Lung (tissue), 12 donors: ENCODE measurements around the gene DGCR2. TPM values are rescaled to one million over a fixed set of nuclear protein-coding genes. Genes with fewer than 3 reads are reported as not detected.

ENCODE experiments used
- ATAC-seq: fragments of 200-7000 bp; cut with Tn5 transposase; one replicate; pipeline ENCODE4 v1.9.1; 2020; ENCODE audit warnings: moderate number of reproducible peaks; ENCODE audit not compliant: insufficient read depth, low FRiP score
- DNase-seq, 3 donors: peaks; one replicate each; pipeline ENCODE4 v3.0.0-alpha.2; 2013 to 2017
- H3K27ac ChIP-seq, 2 donors: one replicate each; pipeline ENCODE4 v1.5.1; 2013; ENCODE audit warnings: mild to moderate bottlenecking in 2 of 2, moderate library complexity in 2 of 2, control low read depth in 1 of 2, inconsistent platforms in 1 of 2, low read depth in 1 of 2, low read length in 1 of 2
- H3K27me3 ChIP-seq, 3 donors: one replicate each; pipeline ENCODE4 v1.5.1; 2013; ENCODE audit warnings: low read length in 2 of 3; ENCODE audit not compliant: control insufficient read depth in 3 of 3, insufficient read depth in 3 of 3
- H3K36me3 ChIP-seq, 4 donors: one replicate each; pipeline ENCODE4 v1.5.1; 2013; ENCODE audit warnings: low read length in 4 of 4, mild to moderate bottlenecking in 1 of 4, moderate library complexity in 1 of 4; ENCODE audit not compliant: control insufficient read depth in 4 of 4, insufficient read depth in 4 of 4
- H3K4me1 ChIP-seq, 5 donors: one replicate each; pipeline ENCODE4 v1.5.1; 2013; ENCODE audit warnings: low read length in 5 of 5, mild to moderate bottlenecking in 2 of 5, moderate library complexity in 1 of 5; ENCODE audit not compliant: control insufficient read depth in 5 of 5, insufficient read depth in 5 of 5
- H3K4me3 ChIP-seq: one replicate; pipeline ENCODE4 v1.5.1; 2013; ENCODE audit warnings: mild to moderate bottlenecking, control low read depth, moderate library complexity
- H3K9ac ChIP-seq, 2 donors: one replicate each; pipeline ENCODE4 v1.5.1; 2013; ENCODE audit warnings: low read length in 2 of 2, control low read depth in 1 of 2; ENCODE audit not compliant: insufficient read depth in 1 of 2
- H3K9me3 ChIP-seq, 4 donors: one replicate each; pipeline ENCODE4 v1.5.1; 2013; ENCODE audit warnings: low read length in 3 of 4, mild to moderate bottlenecking in 1 of 4, moderate library complexity in 1 of 4; ENCODE audit not compliant: control insufficient read depth in 4 of 4, insufficient read depth in 3 of 4
- WGBS, 2 donors: extraction: QIAGEN DNeasy Blood & Tissue Kit; methylation state at CpG; one replicate each; pipeline ENCODE4 v1.1.7; 2013; 5-methylcytosine and 5-hydroxymethylcytosine counted together
- polyA plus RNA-seq, 2 donors: library from polyadenylated mRNA; stranded (reverse); fragments of 200-250 nt; gene quantifications; one replicate each; pipeline ENCODE4 v1.2.1, GENCODE V29; 2013
- total RNA-seq, 2 donors: library from RNA; depleted of rRNA in 1 of 2; stranded (reverse); fragments of >200 nt in 1 of 2; gene quantifications; one replicate each; pipeline ENCODE4 v1.2.1, GENCODE V29; 2014 to 2021
- TF ChIP-seq, protein P1 (sequence below): IDR thresholded peaks from 2 replicates; pipeline ENCODE4 v1.5.1; 2012; ENCODE audit warnings: mild to moderate bottlenecking; ENCODE audit errors: control extremely low read depth, extremely low read depth
- donor health status: control.
- donor health status: control.
- donor health status: Bipolar disorder and iron deficiency.
- donor health status: healthy.
- donor health status: DM: yes; HTN: yes; CAD: no.

DGCR2 gene
- total and polyA plus RNA-seq, 4 donors, result 40.4 to 77.4 (median 50.5) TPM

DNA sequence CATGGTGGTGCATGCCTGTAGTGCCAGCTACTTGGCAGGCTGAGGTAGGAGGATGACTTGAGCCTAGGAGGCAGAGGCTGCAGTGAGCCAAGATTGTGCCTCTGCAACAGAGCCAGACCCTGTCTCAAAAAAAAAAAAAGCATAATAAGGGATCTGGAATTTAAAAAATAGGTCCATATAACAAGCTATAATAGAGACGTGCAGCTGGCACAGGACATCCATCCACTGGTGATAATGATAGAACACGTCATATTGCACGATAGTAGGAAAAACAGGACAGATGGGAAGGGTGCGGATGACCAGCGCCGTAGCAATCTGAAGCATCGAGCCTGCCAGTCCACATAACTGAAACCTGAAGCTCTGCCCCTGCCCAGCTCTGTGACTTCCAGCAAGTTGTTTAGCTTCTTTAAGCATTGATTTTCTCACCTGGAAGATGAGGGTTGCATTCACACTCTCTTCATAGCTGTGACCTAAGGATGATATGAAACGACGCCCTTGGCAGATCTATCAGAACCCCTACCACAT lies 125.8 kb downstream of the DGCR2 start:
- H3K27me3 ChIP-seq, result peaks cover 0 to 9% (median 0%) of the 10 kb centered on the region in 3 donors

DNA sequence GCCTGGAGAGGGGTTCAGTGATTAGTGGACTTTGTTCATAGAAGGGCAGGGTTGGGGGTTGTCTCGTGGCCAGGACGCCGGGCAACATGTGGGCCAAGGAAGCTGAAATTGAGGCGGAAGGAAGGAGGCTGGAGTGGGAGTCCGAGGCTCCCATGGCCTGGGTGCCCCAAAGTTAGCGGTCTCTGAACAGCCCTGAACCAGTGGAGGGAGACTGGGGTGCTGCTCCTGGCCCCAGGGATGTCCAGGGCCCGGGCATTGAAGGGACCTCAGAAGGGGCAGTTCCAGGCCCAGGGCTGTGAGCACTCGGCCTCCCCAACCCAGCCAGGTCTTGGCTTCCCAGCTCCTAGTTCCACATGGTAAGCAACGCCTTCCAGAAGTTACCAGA lies 126.9 kb downstream of the DGCR2 start:
- whole genome bisulfite sequencing, 2 donors, result 88 to 94% methylated on average over 9 of the region's 9 CpGs
- Histone ChIP-seq H3K27me3 (peaks cover 0 to 9% (median 0%) of the 10 kb centered on the region in 3 donors), H3K4me1 (no peaks in the 10 kb centered on the region), H3K9ac (no peak overlapping the region), H3K9me3 (no peaks in the 10 kb centered on the region), H3K4me3 (no peak overlapping the region), H3K36me3 (no peaks in the 10 kb centered on the region), H3K27ac (no peak overlapping the region)
- ATAC-seq (no peak), DNase-seq (no peak)
- TF ChIP-seq, protein P1, sequence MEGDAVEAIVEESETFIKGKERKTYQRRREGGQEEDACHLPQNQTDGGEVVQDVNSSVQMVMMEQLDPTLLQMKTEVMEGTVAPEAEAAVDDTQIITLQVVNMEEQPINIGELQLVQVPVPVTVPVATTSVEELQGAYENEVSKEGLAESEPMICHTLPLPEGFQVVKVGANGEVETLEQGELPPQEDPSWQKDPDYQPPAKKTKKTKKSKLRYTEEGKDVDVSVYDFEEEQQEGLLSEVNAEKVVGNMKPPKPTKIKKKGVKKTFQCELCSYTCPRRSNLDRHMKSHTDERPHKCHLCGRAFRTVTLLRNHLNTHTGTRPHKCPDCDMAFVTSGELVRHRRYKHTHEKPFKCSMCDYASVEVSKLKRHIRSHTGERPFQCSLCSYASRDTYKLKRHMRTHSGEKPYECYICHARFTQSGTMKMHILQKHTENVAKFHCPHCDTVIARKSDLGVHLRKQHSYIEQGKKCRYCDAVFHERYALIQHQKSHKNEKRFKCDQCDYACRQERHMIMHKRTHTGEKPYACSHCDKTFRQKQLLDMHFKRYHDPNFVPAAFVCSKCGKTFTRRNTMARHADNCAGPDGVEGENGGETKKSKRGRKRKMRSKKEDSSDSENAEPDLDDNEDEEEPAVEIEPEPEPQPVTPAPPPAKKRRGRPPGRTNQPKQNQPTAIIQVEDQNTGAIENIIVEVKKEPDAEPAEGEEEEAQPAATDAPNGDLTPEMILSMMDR, result no peak

More for the DNA sequence above, 125.8 kb downstream of the DGCR2 start:
- no peak for DNase-seq
- Histone ChIP-seq H3K36me3 (no peaks in the 10 kb centered on the region), H3K4me1 (no peaks in the 10 kb centered on the region), H3K9me3 (no peaks in the 10 kb centered on the region), H3K27ac (no peak overlapping the region), H3K9ac (no peak overlapping the region), H3K4me3 (no peak overlapping the region)
- 83 to 88% methylated on average over 9 of the region's 9 CpGs for WGBS, 2 donors
- TF ChIP-seq, protein P1, result no peak
- no peak for ATAC-seq

DNA sequence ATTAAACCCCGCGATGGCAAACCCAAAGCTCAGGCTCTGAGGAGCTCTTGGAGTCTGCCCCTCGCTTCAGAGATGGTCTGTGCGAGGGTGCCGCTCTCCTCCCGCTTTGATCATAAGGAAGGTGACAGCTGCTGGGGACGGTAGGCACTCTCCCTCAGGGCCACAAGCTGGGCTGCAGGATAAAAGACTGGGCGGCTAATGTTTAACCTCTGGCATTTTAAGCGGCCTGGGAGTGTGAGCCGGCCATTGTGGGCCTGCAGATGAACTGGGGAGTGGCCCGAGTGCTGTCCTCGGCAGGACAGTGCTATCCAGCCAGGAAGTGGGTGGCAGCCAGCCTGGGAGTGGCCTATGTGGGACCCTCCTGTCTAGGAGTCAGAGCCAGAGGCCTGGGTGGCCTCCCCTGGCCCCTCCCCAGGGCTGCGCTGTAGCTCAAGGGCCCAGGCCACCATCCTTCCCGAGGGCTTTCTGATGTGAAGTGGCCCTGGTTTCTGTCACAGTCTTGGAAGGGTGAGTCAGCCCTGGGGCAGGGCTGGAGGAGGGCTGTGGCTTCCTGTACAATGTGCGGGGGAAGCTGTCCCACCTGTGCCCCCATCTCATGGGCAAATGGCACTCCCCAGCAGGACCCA lies 127.4 kb downstream of the DGCR2 start:
- TF ChIP-seq, protein P1, result no peak
- H3K4me3 ChIP-seq, result no peak overlapping the region
- peaks cover 0 to 9% (median 0%) of the 10 kb centered on the region in 3 donors for H3K27me3 ChIP-seq
- H3K9me3 ChIP-seq, result no peaks in the 10 kb centered on the region
- no peaks in the 10 kb centered on the region for H3K4me1 ChIP-seq
- no peaks in the 10 kb centered on the region for H3K36me3 ChIP-seq
- 49 to 56% methylated on average over 15 of the region's 15 CpGs for WGBS, 2 donors
- ATAC-seq (no peak), DNase-seq (peak; percentile 11 to 42 (median 35))
- H3K27ac ChIP-seq, result no peak overlapping the region
- no peak overlapping the region for H3K9ac ChIP-seq
